Measurements from ENCODE around the gene RNF7.
A peak's percentile ranks its signal among the peaks of the same experiment; 100 is the strongest.
"Not testable (repeated sequence)": the region's sequence is repeated elsewhere in the genome, so short reads cannot be mapped to it uniquely, and the experiment has no call there.

RNF7 gene

GRCh38 chr3:141782386-141782932 is 44.4 kb downstream of the RNF7 start:
- DNase-seq: peak in 2 of 4 experiments; percentile 29 to 32

GRCh38 chr3:141783632-141784031 is 45.5 kb downstream of the RNF7 start:
- no peak for DNase-seq

DNA sequence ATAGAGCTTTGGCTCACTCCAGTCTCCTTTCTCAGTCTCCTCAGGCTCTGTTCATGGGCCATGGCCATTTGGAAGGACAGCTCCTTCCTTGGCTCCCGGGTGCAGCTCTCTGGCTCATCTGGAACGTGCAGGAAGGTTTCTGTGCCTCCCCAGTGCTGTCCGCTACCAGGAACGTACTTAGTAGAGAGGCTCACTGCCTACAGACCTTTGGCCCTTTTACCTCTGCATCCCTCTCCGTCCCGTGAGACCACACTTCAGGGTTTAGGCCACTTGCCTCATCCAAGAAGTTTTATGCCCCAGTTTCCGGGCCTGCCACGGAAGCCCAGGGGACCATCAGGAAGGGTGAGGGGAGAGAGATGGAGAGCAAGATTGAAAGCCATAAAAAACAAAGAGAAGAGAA is 46.0 kb downstream of the RNF7 start:
- DNase-seq: no peak

GRCh38 chr3:141784531-141784930 is 46.4 kb downstream of the RNF7 start:
- DNase-seq: no peak

GRCh38 chr3:141788149-141788548 is 50.1 kb downstream of the RNF7 start:
- no peak for DNase-seq

- not testable (repeated sequence) for DNase-seq
These were observed 50.7 kb downstream of the RNF7 start for GRCh38 chr3:141788750-141789149.

- peak in 2 of 4 experiments; percentile 5 to 12 for DNase-seq
These were observed 51.2 kb downstream of the RNF7 start for GRCh38 chr3:141789281-141789680.

DNA sequence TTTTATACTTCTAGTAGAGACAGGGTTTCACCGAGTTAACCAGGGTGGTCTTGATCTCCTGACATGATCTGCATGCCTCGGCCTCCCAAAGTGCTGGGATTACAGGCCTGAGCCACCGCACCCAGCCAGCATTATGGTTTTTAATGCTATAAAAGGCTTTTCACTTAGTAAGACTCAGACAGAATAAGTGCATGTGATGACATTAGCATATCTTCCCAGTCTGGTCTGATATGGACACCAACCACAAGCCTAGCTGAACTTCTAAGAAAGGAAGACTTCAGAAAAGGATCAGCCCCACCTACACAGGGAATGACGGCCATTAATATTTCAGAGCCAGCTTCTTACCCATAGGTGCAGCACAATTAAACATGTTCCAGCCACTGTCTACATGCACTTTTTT is 52.1 kb downstream of the RNF7 start:
- DNase-seq: no peak

- no peak for DNase-seq
These were observed 54.4 kb downstream of the RNF7 start for GRCh38 chr3:141792495-141792894.

DNA sequence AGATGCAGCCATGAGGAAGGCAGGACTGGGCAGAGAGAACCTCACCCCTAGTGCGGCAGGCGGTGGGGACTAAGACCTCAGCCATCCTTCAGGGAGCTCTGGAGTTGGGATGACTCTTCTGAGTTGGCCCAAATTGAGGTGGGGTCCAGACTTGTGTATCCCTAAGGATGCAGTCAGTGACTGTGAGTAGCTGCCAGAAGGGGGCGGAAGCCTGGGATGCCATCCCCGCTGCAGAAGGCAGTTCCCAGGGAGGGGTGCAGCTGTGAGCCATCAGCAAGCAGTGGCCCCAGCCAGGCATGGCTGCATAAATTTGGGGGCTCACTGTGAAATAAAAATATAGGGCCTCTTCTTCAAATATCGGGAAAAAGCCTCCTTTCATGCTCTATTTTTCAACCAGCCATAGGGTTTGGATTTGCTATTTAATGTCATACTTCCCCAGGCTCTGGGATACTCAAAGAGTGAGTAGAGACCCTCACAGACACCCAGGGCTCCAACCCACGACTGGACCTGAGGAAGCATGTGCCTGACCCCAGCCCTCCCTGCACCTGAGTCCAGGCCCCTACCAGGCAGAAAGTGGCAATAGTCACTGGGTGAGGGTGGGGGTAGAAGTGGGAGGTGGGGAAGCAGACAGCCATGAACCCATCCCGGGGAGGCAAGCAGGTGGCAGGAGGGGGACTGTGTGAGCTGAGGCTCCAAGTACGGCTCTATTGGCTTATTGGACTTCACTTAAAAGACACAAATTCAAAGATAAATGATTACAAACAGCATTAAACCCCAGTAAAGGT is 55.6 kb downstream of the RNF7 start:
- DNase-seq: no peak

- DNase-seq: peak in 3 of 4 experiments; percentile 20 to 44 (median 24)
These were observed 57.2 kb downstream of the RNF7 start for GRCh38 chr3:141795276-141795675.

DNA sequence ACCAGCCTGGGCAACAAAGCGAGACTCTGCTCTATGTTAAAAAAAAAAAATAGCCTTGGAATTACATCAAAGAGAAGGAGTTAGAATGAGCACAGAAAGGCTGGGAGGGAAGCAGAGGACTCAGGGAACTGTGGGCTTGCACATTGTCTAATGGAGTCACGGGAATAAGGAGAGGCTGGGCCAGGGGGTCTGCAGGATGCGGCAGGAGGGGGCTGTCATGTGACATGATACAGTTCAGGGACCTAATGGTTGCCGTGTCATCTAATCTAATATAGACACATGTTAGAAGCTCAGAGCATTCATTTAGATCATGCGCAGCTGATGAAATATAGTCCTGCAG is 57.6 kb downstream of the RNF7 start:
- DNase-seq: no peak

- peak; percentile 76 to 87 (median 83) for DNase-seq
These were observed 58.2 kb downstream of the RNF7 start for GRCh38 chr3:141796081-141796888.

All from suppressor macrophage (primary cell).